Adrenal gland (tissue), 12 donors: ENCODE measurements around the gene SPEF1. TPM values are rescaled to one million over a fixed set of nuclear protein-coding genes. Genes with fewer than 3 reads are reported as not detected.

Experiments
- DNase-seq, 7 donors: peaks; one replicate each; pipeline ENCODE4 v3.0.0-alpha.2; 2019 to 2020
- H3K27ac ChIP-seq, 5 donors: fragments of 200-600 bp; sonication (generic) in 4 of 5; 1 replicate in 3 of 5; 2 replicates in 2 of 5; pipeline versions ENCODE4 v1.5.1 to v1.8.0; 2016 to 2020; ENCODE audit warnings: mild to moderate bottlenecking in 1 of 5
- H3K27me3 ChIP-seq: fragments of 200-600 bp; 2 replicates; pipeline ENCODE4 v1.8.0; 2021
- H3K36me3 ChIP-seq, 2 donors: fragments of 200-600 bp; replicated peaks in 1 of 2; 1 replicate in 1 of 2; 2 replicates in 1 of 2; pipeline versions ENCODE4 v1.5.1 to v1.8.0; 2018 to 2022
- H3K4me1 ChIP-seq, 2 donors: fragments of 200-600 bp; replicated peaks in 1 of 2; 1 replicate in 1 of 2; 2 replicates in 1 of 2; pipeline versions ENCODE4 v1.5.1 to v1.8.0; 2018 to 2021
- H3K4me3 ChIP-seq, 4 donors: fragments of 200-600 bp; sonication (generic) in 3 of 4; one replicate each; pipeline ENCODE4 v1.5.1; 2016 to 2018
- H3K9me3 ChIP-seq, 3 donors: fragments of 200-600 bp; sonication (generic) in 1 of 3; replicated peaks in 1 of 3; 1 replicate in 2 of 3; 2 replicates in 1 of 3; pipeline versions ENCODE4 v1.5.1 to v1.8.0; 2016 to 2021
- POLR2A ChIP-seq, 2 donors: fragments of 450-650 bp; IDR thresholded peaks; one replicate each; pipeline ENCODE4 v1.6.1; 2017; ENCODE audit warnings: antibody characterized with exemption in 2 of 2, mild to moderate bottlenecking in 2 of 2, moderate library complexity in 1 of 2
- WGBS, 4 donors: extraction: QIAGEN DNeasy Blood & Tissue Kit in 2 of 4; methylation state at CpG; one replicate each; pipeline versions ENCODE4 v1.1.5 to v1.1.7; 2013 to 2017; 5-methylcytosine and 5-hydroxymethylcytosine counted together
- intact Hi-C, 2 donors: fragments of 100-400 bp; cut with DNase I; formaldehyde crosslinking; loops; one replicate each; pipeline versions ENCODE4 v1.14.1 to v1.15.0; 2022 to 2023
- polyA plus RNA-seq, 3 donors: library from polyadenylated mRNA; stranded (reverse); fragments of 200-250 nt in 2 of 3; fragments of 350-450 nt in 1 of 3; fragmentation: Illumina TruSeq in 1 of 3; extraction: RNeasy Lipid Tissue Mini Kit (QIAGEN cat#74804) in 1 of 3; gene quantifications; one replicate each; pipeline ENCODE4 v1.2.3, GENCODE V29; 2013 to 2014
- total RNA-seq, 9 donors: library from RNA; depleted of rRNA in 4 of 9; stranded (reverse); fragments of >200 nt in 4 of 9; fragments of 120-200 nt in 1 of 9; fragmentation: NEBNext Ultra II Directional in 1 of 9; extraction: Animal tissue kit (Norgen Biotek cat#: 25700) in 1 of 9; gene quantifications; one replicate each; pipeline versions ENCODE4 v1.1.0 to v1.2.4, GENCODE V29; 2013 to 2023
- TF ChIP-seq, protein P1 (sequence below), 6 experiments: fragments of 450-650 bp in 4 of 6; fragments of 200-600 bp in 2 of 6; sonication (generic) in 1 of 6; IDR thresholded peaks; 1 replicate in 5 of 6; 2 replicates in 1 of 6; pipeline versions ENCODE4 v1.5.1 to v1.8.0; 2016 to 2021; ENCODE audit warnings: antibody characterized with exemption in 6 of 6, mild to moderate bottlenecking in 2 of 6, moderate library complexity in 1 of 6
- donor health status: healthy with polysubstance abuse.
- donor health status: Bipolar disorder and iron deficiency.
- donor health status: DM: yes; HTN: yes; CAD: no.
- donor health status: DM: no; HTN: no; CAD: no.
- donor health status: DM: no; HTN: no; CAD: no.
- donor health status: DM: yes; HTN: yes; CAD: no.

Gene SPEF1
- total and polyA plus RNA-seq, 12 donors = 0.14 to 1.4 (median 0.38) TPM; not detected in 2

DNA sequence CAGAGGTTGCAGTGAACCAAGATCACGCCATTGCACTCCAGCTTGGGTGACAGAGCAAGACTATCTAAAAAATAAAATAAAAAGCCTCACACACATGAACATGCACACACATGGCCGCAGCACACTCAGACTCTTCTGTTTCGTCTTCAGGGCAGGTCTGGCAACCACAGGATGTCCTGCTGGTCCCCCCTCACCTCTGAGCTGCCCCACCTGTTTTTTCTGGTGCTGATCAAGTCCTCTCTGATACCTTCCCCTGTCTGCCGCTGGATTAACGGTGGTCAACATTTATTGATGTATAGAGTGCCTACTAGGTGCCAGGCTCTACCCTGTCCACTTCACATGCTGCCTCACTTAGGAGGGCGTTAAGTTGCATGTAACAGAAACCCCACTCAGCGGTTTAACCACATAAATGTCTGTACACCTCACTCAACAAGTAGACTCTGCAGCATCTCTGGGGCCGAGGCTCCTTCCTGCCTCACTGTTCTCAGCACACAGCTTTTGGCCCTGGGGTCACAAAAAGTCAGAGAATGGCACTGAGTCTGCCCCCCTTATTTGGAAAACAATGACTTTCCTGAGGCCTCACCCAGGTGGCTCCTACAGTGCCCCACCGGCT, 34.6 kb upstream of the SPEF1 start:
- intact Hi-C loops = no loop called here
- Histone ChIP-seq H3K27ac (no peak overlapping the region), H3K4me1 (peaks cover 17 to 32% of the 10 kb centered on the region in 2 donors), H3K9me3 (no peaks in the 10 kb centered on the region), H3K27me3 (no peaks in the 10 kb centered on the region), H3K4me3 (no peak overlapping the region), H3K36me3 (no peaks in the 10 kb centered on the region)
- 72 to 80% (median 76%) methylated on average over 9 of the region's 9 CpGs for WGBS, 4 donors
- DNase-seq = no peak
- TF ChIP-seq POLR2A (IDR thresholded peaks at IDR 0.05) = no peak
- TF ChIP-seq, protein P1, sequence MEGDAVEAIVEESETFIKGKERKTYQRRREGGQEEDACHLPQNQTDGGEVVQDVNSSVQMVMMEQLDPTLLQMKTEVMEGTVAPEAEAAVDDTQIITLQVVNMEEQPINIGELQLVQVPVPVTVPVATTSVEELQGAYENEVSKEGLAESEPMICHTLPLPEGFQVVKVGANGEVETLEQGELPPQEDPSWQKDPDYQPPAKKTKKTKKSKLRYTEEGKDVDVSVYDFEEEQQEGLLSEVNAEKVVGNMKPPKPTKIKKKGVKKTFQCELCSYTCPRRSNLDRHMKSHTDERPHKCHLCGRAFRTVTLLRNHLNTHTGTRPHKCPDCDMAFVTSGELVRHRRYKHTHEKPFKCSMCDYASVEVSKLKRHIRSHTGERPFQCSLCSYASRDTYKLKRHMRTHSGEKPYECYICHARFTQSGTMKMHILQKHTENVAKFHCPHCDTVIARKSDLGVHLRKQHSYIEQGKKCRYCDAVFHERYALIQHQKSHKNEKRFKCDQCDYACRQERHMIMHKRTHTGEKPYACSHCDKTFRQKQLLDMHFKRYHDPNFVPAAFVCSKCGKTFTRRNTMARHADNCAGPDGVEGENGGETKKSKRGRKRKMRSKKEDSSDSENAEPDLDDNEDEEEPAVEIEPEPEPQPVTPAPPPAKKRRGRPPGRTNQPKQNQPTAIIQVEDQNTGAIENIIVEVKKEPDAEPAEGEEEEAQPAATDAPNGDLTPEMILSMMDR (IDR thresholded peaks at IDR 0.05) = no peak

DNA sequence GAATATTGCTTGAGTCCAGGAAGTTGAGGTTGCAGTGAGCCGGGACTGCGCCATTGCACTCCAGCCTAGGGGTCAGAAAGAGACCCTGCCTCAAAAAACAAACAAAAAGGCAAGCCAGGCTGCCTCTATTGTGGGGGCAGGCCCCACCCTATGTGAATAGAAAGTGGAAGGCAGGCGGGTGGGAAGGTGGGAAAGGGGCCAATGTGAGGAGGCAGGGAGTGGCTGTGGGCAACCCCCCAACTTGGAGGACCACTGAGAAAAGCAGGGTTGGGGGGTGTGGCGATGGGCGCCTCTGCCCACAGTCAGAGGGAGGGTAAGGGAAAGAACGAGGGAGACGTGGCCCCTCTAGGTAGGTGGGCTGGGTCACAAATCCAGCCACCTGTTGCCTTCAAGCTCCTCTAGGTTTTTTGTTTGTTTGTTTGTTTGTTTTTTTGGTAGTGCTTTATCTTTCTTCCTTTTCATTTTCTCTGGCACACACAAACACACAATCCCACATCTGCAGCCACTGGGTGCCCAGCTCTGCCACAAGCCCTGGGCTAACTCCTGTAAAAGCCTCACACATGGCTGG, 33.8 kb upstream of the SPEF1 start:
- Histone ChIP-seq H3K36me3 (no peaks in the 10 kb centered on the region), H3K9me3 (no peaks in the 10 kb centered on the region), H3K4me3 (no peak overlapping the region), H3K4me1 (peaks cover 21 to 39% of the 10 kb centered on the region in 2 donors), H3K27me3 (no peaks in the 10 kb centered on the region), H3K27ac (no peak overlapping the region)
- WGBS, 4 donors = 75 to 87% (median 78%) methylated on average over 7 of the region's 7 CpGs
- intact Hi-C loops = no loop called here
- DNase-seq = peak in 1 of 7 donors; percentile 15
- TF ChIP-seq POLR2A (IDR thresholded peaks at IDR 0.05) = no peak
- TF ChIP-seq, protein P1 (IDR thresholded peaks at IDR 0.05) = no peak

DNA sequence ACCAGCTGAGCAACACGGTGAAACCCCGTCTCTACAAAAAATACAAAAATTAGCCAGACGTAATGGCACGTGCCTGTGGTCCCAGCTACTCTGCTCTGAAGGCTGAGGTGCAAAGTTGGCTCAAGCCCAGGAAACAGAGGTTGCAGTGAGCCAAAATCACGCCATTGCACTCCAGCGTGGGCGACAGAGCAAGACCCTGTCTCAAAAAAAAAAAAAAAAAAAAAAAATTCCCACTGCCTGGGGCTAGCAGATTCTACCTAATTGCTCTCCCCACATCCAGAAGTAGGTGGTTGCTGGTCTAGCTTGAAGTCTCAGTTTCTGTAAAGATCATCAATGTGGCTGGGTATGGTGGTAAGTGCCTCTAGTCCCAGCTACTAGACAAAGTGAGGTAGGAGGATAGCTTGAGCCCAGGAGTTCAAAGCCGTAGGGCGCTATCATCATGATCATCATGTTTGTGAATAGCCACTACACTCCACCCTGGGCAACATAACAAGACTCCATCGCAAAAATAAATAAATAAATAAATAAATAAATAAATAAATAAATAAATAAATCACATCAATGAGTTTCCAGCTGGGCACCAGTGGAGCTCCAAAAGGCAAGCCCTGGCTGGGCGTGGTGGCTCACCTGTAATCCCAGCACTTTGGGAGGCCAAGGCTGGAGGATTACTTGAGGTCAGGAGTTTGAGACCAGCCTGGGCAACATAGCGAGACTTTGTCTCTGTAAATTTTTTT, 32.8 kb upstream of the SPEF1 start:
- WGBS, 4 donors = 67 to 83% (median 74%) methylated on average over 12 of the region's 12 CpGs
- Histone ChIP-seq H3K27me3 (no peaks in the 10 kb centered on the region), H3K9me3 (no peaks in the 10 kb centered on the region), H3K4me3 (no peak overlapping the region), H3K36me3 (no peaks in the 10 kb centered on the region), H3K27ac (peak overlapping the region in 2 of 5 donors; percentile 68 to 96), H3K4me1 (peaks cover 16 to 39% of the 10 kb centered on the region in 2 donors)
- TF ChIP-seq, protein P1 (IDR thresholded peaks at IDR 0.05) = no peak
- no peak for TF ChIP-seq POLR2A (IDR thresholded peaks at IDR 0.05)
- DNase-seq = peak in 1 of 7 donors; percentile 11
- intact Hi-C loops = no loop called here
